WTC11 (cell line): ENCODE measurements around the gene LIN7B. TPM values are rescaled to one million over a fixed set of nuclear protein-coding genes. Genes with fewer than 3 reads are reported as not detected.

ENCODE experiments used
- ATAC-seq: fragments of 200-7000 bp; cut with Tn5 transposase; 2 replicates; pipeline ENCODE4 v1.10.0; 2021; ENCODE audit warnings: mild to moderate bottlenecking, moderate library complexity
- CTCF ChIA-PET: fragments of 300-600 bp; sonication (Branson Sonifier 250); formaldehyde crosslinking; loops from one replicate; lab custom pipeline; 2021; ENCODE audit warnings: antibody characterized with exemption; lab: Charles Lee
- POLR2A ChIA-PET: fragments of 350-600 bp; sonication (Branson Sonifier 250); formaldehyde crosslinking; loops from one replicate; lab custom pipeline; 2021; ENCODE audit warnings: antibody characterized with exemption; lab: Charles Lee
- DNase-seq: peaks from one replicate; pipeline ENCODE4 v3.0.0; 2021; ENCODE audit warnings: low spot score
- H3K27ac Mint-ChIP-seq: 2 replicates; pipeline ENCODE4 v1.8.0; 2021; ENCODE audit warnings: mixed read lengths
- H3K27me3 Mint-ChIP-seq: 2 replicates; pipeline ENCODE4 v1.8.0; 2021; ENCODE audit warnings: low read depth, mild to moderate bottlenecking, moderate library complexity, mixed read lengths
- H3K36me3 Mint-ChIP-seq: 2 replicates; pipeline ENCODE4 v1.8.0; 2021; ENCODE audit warnings: mixed read lengths
- H3K4me1 Mint-ChIP-seq: 2 replicates; pipeline ENCODE4 v1.8.0; 2022; ENCODE audit warnings: mixed read lengths
- H3K4me3 Mint-ChIP-seq: 2 replicates; pipeline ENCODE4 v1.8.0; 2021; ENCODE audit warnings: mild to moderate bottlenecking, moderate library complexity, mixed read lengths
- H3K9me3 Mint-ChIP-seq: 2 replicates; pipeline ENCODE4 v1.8.0; 2021; ENCODE audit warnings: mixed read lengths
- ARID4B ChIP-seq: sonication (generic); formaldehyde crosslinking; IDR thresholded peaks from 2 replicates; pipeline ENCODE4 v1.8.0; 2023; ENCODE audit warnings: missing genetic modification reagents, mild to moderate bottlenecking, borderline replicate concordance
- HMGXB4 ChIP-seq: sonication (generic); formaldehyde crosslinking; IDR thresholded peaks from 2 replicates; pipeline ENCODE4 v1.8.1; 2023; ENCODE audit warnings: mild to moderate bottlenecking, moderate library complexity, missing genetic modification reagents
- IRF2 ChIP-seq: sonication (generic); formaldehyde crosslinking; IDR thresholded peaks from 2 replicates; pipeline ENCODE4 v1.8.0; 2022; ENCODE audit warnings: low read depth, missing genetic modification reagents, borderline replicate concordance
- NFATC4 ChIP-seq: fragments of 250-450 bp; sonication (Bioruptor Pico); IDR thresholded peaks from 2 replicates; pipeline ENCODE4 v1.9.0; 2021; ENCODE audit warnings: mild to moderate bottlenecking
- NFE2L1 ChIP-seq: sonication (generic); formaldehyde crosslinking; IDR thresholded peaks from 2 replicates; pipeline ENCODE4 v1.8.1; 2023; ENCODE audit warnings: missing genetic modification reagents
- PRRX2 ChIP-seq: fragments of 250-450 bp; sonication (Bioruptor Pico); IDR thresholded peaks from 2 replicates; pipeline ENCODE4 v1.8.0; 2021; ENCODE audit warnings: mild to moderate bottlenecking
- RELA ChIP-seq: sonication (generic); formaldehyde crosslinking; IDR thresholded peaks from 2 replicates; pipeline ENCODE4 v1.8.1; 2022; ENCODE audit warnings: missing genetic modification reagents, mild to moderate bottlenecking, borderline replicate concordance
- RORB ChIP-seq: fragments of 250-450 bp; sonication (Bioruptor Pico); IDR thresholded peaks from 2 replicates; pipeline ENCODE4 v1.9.0; 2021; ENCODE audit warnings: mild to moderate bottlenecking
- TEAD1 ChIP-seq: sonication (generic); formaldehyde crosslinking; IDR thresholded peaks from 2 replicates; pipeline ENCODE4 v1.8.0; 2022; ENCODE audit warnings: mild to moderate bottlenecking, missing genetic modification reagents
- ZBTB21 ChIP-seq: sonication (generic); formaldehyde crosslinking; IDR thresholded peaks from 2 replicates; pipeline ENCODE4 v1.8.1; 2023; ENCODE audit warnings: mild to moderate bottlenecking, missing genetic modification reagents, borderline replicate concordance
- ZNF232 ChIP-seq: sonication (generic); formaldehyde crosslinking; IDR thresholded peaks from 2 replicates; pipeline ENCODE4 v1.8.0; 2022; ENCODE audit warnings: mild to moderate bottlenecking, missing genetic modification reagents
- ZNF423 ChIP-seq: fragments of 250-450 bp; sonication (Bioruptor Pico); IDR thresholded peaks from 2 replicates; pipeline ENCODE4 v2.1.2; 2022; ENCODE audit warnings: mild to moderate bottlenecking, moderate library complexity
- ZNF532 ChIP-seq: fragments of 250-450 bp; sonication (Bioruptor Pico); IDR thresholded peaks from 2 replicates; pipeline ENCODE4 v1.9.0; 2021; ENCODE audit warnings: mild to moderate bottlenecking, borderline replicate concordance
- total RNA-seq: library from RNA; stranded (reverse); gene quantifications from 3 replicates; pipeline ENCODE4 v1.2.3, GENCODE V29; 2021
- TF ChIP-seq, protein P1 (sequence below): sonication (generic); formaldehyde crosslinking; IDR thresholded peaks from 2 replicates; pipeline ENCODE4 v1.8.1; 2022; ENCODE audit warnings: low read depth, missing genetic modification reagents, borderline replicate concordance
- TF ChIP-seq, protein P2 (sequence below): fragments of 250-450 bp; sonication (Bioruptor Pico); IDR thresholded peaks from 2 replicates; pipeline ENCODE4 v1.9.0; 2021; ENCODE audit warnings: mild to moderate bottlenecking

The LIN7B gene
- total RNA-seq, 1 experiment from 2014 or later: 5.1 TPM

DNA sequence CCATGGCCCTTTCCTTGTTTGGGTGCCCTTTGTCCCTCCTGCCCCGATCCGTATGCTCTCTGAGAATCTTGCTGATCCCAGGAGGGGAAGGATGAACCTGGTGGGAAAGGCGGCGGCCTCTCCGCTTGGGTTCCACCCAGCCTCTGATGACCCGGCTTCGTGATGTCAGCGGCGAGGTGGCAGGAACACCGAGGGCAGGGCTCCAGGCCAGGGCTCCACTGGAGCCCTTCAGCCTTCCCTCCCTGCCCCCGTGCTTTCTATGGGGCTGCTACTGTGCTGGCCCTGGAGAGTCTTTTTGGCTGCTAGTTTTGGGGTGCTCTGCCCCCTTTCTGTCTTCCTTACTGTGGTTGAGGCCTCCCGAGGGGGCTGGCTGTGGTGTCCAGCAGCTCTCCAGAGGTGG is 11.9 kb upstream of the LIN7B start:
- H3K27me3 Mint-ChIP-seq: no peaks in the 10 kb centered on the region
- ATAC-seq (no peak), DNase-seq (no peak)
- ChIA-PET CTCF (no interaction called here), POLR2A (interaction anchor here (1.1 kb wide), 1 partner anchor 12 kb away, joined by 3 read pairs; the partner anchor contains the start of gene LIN7B)
- H3K36me3 Mint-ChIP-seq: peaks cover 60% of the 10 kb centered on the region
- no peaks in the 10 kb centered on the region for H3K9me3 Mint-ChIP-seq
- H3K4me1 Mint-ChIP-seq: peaks cover 18% of the 10 kb centered on the region
- H3K4me3 Mint-ChIP-seq: no peak overlapping the region
- no peak overlapping the region for H3K27ac Mint-ChIP-seq
- no peak for TF ChIP-seq IRF2 (CRISPR knock-in tag)
- no peak for TF ChIP-seq NFATC4
- TF ChIP-seq, protein P1, sequence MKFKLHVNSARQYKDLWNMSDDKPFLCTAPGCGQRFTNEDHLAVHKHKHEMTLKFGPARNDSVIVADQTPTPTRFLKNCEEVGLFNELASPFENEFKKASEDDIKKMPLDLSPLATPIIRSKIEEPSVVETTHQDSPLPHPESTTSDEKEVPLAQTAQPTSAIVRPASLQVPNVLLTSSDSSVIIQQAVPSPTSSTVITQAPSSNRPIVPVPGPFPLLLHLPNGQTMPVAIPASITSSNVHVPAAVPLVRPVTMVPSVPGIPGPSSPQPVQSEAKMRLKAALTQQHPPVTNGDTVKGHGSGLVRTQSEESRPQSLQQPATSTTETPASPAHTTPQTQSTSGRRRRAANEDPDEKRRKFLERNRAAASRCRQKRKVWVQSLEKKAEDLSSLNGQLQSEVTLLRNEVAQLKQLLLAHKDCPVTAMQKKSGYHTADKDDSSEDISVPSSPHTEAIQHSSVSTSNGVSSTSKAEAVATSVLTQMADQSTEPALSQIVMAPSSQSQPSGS (CRISPR knock-in tag): no peak

GRCh38 chr19:49103331-49104085 is 10.7 kb upstream of the LIN7B start:
- CTCF ChIA-PET: no interaction called here
- Mint-ChIP-seq H3K9me3 (no peaks in the 10 kb centered on the region), H3K27me3 (no peaks in the 10 kb centered on the region)
- TF ChIP-seq NFATC4 (no peak), ZNF232 (CRISPR knock-in tag) (no peak), ARID4B (CRISPR knock-in tag) (no peak), ZNF423 (CRISPR knock-in tag) (no peak), TEAD1 (CRISPR knock-in tag) (no peak), PRRX2 (CRISPR knock-in tag) (no peak), ZBTB21 (no peak)
- TF ChIP-seq, all 79 proteins: peak for 0
- POLR2A ChIA-PET: no interaction called here
- Mint-ChIP-seq H3K4me3 (no peak overlapping the region), H3K27ac (no peak overlapping the region), H3K4me1 (peaks cover 18% of the 10 kb centered on the region), H3K36me3 (peaks cover 58% of the 10 kb centered on the region)
- ATAC-seq (no peak), DNase-seq (no peak)

GRCh38 chr19:49104229-49104864 is 9.8 kb upstream of the LIN7B start:
- peaks cover 20% of the 10 kb centered on the region for H3K4me1 Mint-ChIP-seq
- CTCF ChIA-PET: interaction anchor here (0.6 to 2.8 kb wide), 5 partner anchors 9 to 105 kb away, joined by 3 to 30 read pairs (median 3); partner anchors contain the start of gene LIN7B
- DNase-seq: no peak
- H3K27ac Mint-ChIP-seq: peak overlapping the region; percentile 37; the same call in 1 of the 2 replicates
- H3K36me3 Mint-ChIP-seq: peaks cover 57% of the 10 kb centered on the region
- POLR2A ChIA-PET: no interaction called here
- H3K27me3 Mint-ChIP-seq: no peaks in the 10 kb centered on the region
- no peak for ATAC-seq
- no peaks in the 10 kb centered on the region for H3K9me3 Mint-ChIP-seq
- H3K4me3 Mint-ChIP-seq: no peak overlapping the region
- TF ChIP-seq RELA (CRISPR knock-in tag) (no peak), RORB (CRISPR knock-in tag) (no peak), HMGXB4 (no peak), ZNF532 (no peak), NFE2L1 (CRISPR knock-in tag) (no peak)
- TF ChIP-seq, protein P2, sequence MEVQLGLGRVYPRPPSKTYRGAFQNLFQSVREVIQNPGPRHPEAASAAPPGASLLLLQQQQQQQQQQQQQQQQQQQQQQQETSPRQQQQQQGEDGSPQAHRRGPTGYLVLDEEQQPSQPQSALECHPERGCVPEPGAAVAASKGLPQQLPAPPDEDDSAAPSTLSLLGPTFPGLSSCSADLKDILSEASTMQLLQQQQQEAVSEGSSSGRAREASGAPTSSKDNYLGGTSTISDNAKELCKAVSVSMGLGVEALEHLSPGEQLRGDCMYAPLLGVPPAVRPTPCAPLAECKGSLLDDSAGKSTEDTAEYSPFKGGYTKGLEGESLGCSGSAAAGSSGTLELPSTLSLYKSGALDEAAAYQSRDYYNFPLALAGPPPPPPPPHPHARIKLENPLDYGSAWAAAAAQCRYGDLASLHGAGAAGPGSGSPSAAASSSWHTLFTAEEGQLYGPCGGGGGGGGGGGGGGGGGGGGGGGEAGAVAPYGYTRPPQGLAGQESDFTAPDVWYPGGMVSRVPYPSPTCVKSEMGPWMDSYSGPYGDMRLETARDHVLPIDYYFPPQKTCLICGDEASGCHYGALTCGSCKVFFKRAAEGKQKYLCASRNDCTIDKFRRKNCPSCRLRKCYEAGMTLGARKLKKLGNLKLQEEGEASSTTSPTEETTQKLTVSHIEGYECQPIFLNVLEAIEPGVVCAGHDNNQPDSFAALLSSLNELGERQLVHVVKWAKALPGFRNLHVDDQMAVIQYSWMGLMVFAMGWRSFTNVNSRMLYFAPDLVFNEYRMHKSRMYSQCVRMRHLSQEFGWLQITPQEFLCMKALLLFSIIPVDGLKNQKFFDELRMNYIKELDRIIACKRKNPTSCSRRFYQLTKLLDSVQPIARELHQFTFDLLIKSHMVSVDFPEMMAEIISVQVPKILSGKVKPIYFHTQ (CRISPR knock-in tag): no peak
